ENCODE results near the gene HBG2.

HBG2 gene

DNA sequence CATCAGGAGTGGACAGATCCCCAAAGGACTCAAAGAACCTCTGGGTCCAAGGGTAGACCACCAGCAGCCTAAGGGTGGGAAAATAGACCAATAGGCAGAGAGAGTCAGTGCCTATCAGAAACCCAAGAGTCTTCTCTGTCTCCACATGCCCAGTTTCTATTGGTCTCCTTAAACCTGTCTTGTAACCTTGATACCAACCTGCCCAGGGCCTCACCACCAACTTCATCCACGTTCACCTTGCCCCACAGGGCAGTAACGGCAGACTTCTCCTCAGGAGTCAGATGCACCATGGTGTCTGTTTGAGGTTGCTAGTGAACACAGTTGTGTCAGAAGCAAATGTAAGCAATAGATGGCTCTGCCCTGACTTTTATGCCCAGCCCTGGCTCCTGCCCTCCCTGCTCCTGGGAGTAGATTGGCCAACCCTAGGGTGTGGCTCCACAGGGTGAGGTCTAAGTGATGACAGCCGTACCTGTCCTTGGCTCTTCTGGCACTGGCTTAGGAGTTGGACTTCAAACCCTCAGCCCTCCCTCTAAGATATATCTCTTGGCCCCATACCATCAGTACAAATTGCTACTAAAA, 27.8 kb downstream of the HBG2 start, which contains the start of gene HBB:
TSS of gene HBB (minus strand) at position 340 of the 579 bp plus-strand sequence. CDS start at position 290, 50 bp downstream.
- TF ChIP-seq CTCF (IDR thresholded peaks at IDR 0.05; ENCODE audit: low read depth, low read length, missing control alignments) = no peak
- no peak for DNase-seq (ENCODE audit: extremely low read depth, low read depth)
- no peak within 1 kb of the TSS for H3K4me3 ChIP-seq (replicated peaks; ENCODE audit: low read depth, low read length)

DNA sequence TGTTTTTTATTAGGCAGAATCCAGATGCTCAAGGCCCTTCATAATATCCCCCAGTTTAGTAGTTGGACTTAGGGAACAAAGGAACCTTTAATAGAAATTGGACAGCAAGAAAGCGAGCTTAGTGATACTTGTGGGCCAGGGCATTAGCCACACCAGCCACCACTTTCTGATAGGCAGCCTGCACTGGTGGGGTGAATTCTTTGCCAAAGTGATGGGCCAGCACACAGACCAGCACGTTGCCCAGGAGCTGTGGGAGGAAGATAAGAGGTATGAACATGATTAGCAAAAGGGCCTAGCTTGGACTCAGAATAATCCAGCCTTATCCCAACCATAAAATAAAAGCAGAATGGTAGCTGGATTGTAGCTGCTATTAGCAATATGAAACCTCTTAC, 29.1 kb downstream of the HBG2 start:
- TF ChIP-seq CTCF (IDR thresholded peaks at IDR 0.05; ENCODE audit: low read depth, low read length, missing control alignments) = no peak
- H3K4me3 ChIP-seq (replicated peaks; ENCODE audit: low read depth, low read length) = no peak overlapping the region
- DNase-seq (ENCODE audit: extremely low read depth, low read depth) = no peak

DNA sequence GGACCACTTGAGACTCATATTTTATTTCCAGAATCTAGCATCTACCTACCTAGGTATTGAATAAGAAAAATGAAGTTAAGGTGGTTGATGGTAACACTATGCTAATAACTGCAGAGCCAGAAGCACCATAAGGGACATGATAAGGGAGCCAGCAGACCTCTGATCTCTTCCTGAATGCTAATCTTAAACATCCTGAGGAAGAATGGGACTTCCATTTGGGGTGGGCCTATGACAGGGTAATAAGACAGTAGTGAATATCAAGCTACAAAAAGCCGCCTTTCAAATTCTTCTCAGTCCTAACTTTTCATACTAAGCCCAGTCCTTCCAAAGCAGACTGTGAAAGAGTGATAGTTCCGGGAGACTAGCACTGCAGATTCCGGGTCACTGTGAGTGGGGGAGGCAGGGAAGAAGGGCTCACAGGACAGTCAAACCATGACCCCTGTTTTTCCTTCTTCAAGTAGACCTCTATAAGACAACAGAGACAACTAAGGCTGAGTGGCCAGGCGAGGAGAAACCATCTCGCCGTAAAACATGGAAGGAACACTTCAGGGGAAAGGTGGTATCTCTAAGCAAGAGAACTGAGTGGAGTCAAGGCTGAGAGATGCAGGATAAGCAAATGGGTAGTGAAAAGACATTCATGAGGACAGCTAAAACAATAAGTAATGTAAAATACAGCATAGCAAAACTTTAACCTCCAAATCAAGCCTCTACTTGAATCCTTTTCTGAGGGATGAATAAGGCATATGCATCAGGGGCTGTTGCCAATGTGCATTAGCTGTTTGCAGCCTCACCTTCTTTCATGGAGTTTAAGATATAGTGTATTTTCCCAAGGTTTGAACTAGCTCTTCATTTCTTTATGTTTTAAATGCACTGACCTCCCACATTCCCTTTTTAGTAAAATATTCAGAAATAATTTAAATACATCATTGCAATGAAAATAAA, 29.8 kb downstream of the HBG2 start:
- TF ChIP-seq CTCF (IDR thresholded peaks at IDR 0.05; ENCODE audit: low read depth, low read length, missing control alignments) = no peak
- no peak overlapping the region for H3K4me3 ChIP-seq (replicated peaks; ENCODE audit: low read depth, low read length)
- DNase-seq (ENCODE audit: extremely low read depth, low read depth) = no peak

DNA sequence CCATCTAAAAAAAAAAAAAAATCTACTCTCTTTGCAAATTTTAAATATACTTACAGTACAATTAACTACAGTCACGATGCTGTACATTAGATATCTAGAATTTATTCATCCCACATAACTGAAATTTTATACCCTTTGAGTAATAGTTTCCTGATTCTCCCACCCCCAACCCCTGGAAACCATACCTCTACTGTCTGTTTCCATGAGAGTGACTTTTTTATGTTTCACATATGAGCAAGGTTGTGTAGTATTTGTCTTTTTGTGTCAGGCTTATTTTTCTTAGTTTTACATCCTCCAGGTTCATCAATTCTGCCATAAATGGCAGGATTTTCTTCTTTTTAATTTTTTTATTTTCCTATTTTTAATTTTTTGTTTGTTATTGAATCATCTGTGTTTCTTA, 30.9 kb downstream of the HBG2 start:
- DNase-seq (ENCODE audit: extremely low read depth, low read depth) = no peak
- no peak overlapping the region for H3K4me3 ChIP-seq (replicated peaks; ENCODE audit: low read depth, low read length)
- no peak for TF ChIP-seq CTCF (IDR thresholded peaks at IDR 0.05; ENCODE audit: low read depth, low read length, missing control alignments)

DNA sequence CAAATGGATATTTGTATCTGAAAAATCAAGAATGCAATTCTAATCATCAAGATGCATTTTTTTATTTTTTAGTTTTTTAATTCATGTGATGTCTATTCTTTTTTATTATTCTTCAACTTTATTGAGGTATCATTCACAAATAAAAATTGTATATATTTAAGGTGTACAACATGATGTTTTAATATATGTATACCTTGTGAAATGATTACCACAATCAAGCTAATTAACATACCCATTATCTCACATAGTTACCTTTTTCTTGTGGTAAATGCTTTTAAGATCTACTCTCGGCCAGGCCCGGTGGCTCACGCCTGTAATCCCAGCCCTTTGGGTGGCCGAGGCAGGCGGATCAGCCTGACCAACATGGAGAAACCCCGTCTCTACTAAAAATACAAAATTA, 31.4 kb downstream of the HBG2 start:
- H3K4me3 ChIP-seq (replicated peaks; ENCODE audit: low read depth, low read length) = no peak overlapping the region
- TF ChIP-seq CTCF (IDR thresholded peaks at IDR 0.05; ENCODE audit: low read depth, low read length, missing control alignments) = no peak
- DNase-seq (ENCODE audit: extremely low read depth, low read depth) = no peak

DNA sequence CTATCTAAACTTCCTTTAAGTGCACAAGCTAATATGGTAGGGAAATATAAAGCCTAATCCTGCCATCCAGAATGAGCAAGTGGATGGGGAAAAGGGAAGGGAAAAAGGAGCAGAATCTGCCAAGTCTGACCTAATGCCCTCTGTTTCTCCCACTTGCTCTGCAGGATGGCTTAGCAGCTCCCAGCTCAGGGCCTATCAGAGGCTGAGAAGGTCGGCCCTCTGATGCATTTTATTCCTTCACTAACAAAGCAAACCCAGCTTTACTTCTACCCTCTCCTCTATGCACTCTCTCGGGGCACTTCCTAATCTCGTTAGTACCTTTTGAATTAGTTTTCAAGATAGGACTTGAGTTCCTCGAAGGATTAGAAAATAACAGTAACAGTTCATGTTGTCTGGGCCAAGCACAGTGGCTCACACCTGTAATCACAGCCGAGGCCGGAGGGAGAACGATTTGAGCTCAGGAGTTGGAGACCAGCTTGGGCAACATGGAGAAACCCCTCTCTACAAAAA, 44.1 kb downstream of the HBG2 start:
- no peak for TF ChIP-seq CTCF (IDR thresholded peaks at IDR 0.05; ENCODE audit: low read depth, low read length, missing control alignments)
- no peak overlapping the region for H3K4me3 ChIP-seq (replicated peaks; ENCODE audit: low read depth, low read length)
- no peak for DNase-seq (ENCODE audit: extremely low read depth, low read depth)

All from HFF-Myc (cell line).